Mucosa of rectum (tissue), 2 donors: ENCODE data around the gene TPTE.
"Not testable (repeated sequence)": the region's sequence is repeated elsewhere in the genome, so short reads cannot be mapped to it uniquely, and the experiment has no call there.

Experiments used
- H3K27ac ChIP-seq, 2 donors: one replicate each; pipeline ENCODE4 v1.7.0; 2013; ENCODE audit warnings: inconsistent platforms in 2 of 2, low read depth in 2 of 2, low read length in 2 of 2
- H3K27me3 ChIP-seq, 2 donors: one replicate each; pipeline ENCODE4 v1.7.0; 2013; ENCODE audit warnings: low read length in 2 of 2; ENCODE audit not compliant: control insufficient read depth in 2 of 2, insufficient read depth in 2 of 2
- H3K36me3 ChIP-seq, 2 donors: one replicate each; pipeline ENCODE4 v1.7.0; 2013; ENCODE audit warnings: low read length in 2 of 2; ENCODE audit not compliant: control insufficient read depth in 2 of 2, insufficient read depth in 2 of 2
- H3K4me1 ChIP-seq, 2 donors: one replicate each; pipeline ENCODE4 v1.7.0; 2013; ENCODE audit warnings: low read length in 2 of 2, mild to moderate bottlenecking in 1 of 2; ENCODE audit not compliant: control insufficient read depth in 2 of 2, insufficient read depth in 2 of 2
- H3K4me3 ChIP-seq, 2 donors: one replicate each; pipeline ENCODE4 v1.7.0; 2013; ENCODE audit warnings: low read length in 2 of 2
- H3K9ac ChIP-seq, 2 donors: one replicate each; pipeline ENCODE4 v1.7.0; 2013; ENCODE audit warnings: low read length in 2 of 2, low read depth in 1 of 2, mild to moderate bottlenecking in 1 of 2
- H3K9me3 ChIP-seq, 2 donors: one replicate each; pipeline ENCODE4 v1.7.0; 2013; ENCODE audit warnings: low read length in 2 of 2; ENCODE audit not compliant: control insufficient read depth in 2 of 2
- donor health status: healthy.
- donor health status: Normal muscosa, but diverticular disease.

The TPTE gene

DNA sequence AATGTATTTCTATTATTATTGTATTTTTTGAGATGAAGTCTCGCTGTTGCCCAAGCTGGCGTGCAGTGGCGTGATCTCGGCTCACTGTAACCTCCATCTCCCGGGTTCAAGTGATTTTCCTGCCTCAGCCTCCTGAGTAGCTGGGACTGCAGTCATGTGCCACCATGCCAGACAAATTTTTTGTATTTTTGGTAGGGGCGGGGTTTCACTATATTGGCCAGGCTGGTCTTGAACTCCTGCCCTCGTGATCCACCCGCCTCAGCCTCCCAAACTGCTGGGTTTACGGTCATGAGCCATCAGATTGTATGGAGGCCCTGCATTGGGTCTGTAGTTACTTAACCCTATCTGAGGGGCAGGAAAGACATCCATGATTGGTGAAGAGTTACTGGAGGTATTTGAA lies 23.0 kb downstream of the TPTE start:
- H3K4me1 ChIP-seq, H3K27ac ChIP-seq, H3K27me3 ChIP-seq, H3K4me3 ChIP-seq, H3K9ac ChIP-seq, H3K36me3 ChIP-seq: not testable (repeated sequence)
- H3K9me3 ChIP-seq = peaks cover 13 to 18% of the 10 kb centered on the region in 2 donors

DNA sequence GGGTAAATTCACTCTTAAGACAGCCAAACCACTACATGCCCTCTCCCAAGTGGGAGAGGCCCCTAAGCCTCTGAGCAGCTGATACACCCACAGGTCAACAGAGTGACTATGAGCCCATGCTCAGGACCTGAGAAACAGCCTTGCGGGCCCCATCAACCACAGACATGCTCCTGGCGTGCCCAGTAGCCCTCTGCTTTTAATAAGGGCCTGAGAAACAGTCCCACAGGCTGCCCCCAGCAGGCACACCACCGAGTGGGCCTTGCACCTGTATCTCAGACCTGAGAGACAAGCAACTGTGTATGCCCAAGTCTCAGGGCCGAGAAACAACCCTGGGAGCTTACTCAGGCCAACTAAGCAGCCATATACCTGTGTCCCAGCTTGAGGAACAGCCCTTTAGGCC lies 26.5 kb downstream of the TPTE start:
- H3K36me3 ChIP-seq, H3K27me3 ChIP-seq, H3K4me3 ChIP-seq, H3K4me1 ChIP-seq, H3K9ac ChIP-seq, H3K27ac ChIP-seq: not testable (repeated sequence)
- H3K9me3 ChIP-seq = peaks cover 11 to 13% of the 10 kb centered on the region in 2 donors

DNA sequence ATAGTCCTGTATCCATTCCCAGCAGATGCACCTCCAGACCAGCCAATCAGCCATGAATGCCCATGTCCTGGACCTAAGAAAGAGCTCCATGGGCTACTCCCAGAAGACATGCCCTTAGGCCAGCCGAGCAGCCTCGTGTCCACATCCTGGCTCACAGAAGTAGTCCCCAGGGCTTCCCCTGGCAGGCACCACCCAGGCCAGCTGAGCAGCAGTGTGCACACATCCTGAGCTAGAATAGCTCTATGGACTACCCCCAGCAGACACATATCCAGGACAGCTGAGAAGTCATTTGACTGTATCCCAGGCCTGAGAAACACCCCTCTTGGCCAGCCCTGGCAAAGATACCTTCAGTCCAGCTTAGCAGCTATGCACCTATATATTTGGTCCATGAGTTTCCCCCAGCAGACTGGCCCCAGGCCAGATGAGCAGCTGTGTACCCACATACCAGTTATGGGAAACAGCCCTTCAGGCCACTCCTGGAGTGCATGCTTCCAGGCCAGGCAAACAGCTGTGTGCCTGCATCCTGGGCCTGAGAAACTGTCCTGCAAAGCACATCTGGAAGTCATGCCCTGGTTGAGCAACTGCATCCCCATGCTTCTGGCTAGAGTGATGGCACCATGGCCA lies 27.1 kb downstream of the TPTE start:
- not testable (repeated sequence) for H3K4me3 ChIP-seq, H3K27me3 ChIP-seq, H3K9ac ChIP-seq, H3K4me1 ChIP-seq, H3K27ac ChIP-seq, H3K36me3 ChIP-seq
- peaks cover 11 to 13% of the 10 kb centered on the region in 2 donors for H3K9me3 ChIP-seq

DNA sequence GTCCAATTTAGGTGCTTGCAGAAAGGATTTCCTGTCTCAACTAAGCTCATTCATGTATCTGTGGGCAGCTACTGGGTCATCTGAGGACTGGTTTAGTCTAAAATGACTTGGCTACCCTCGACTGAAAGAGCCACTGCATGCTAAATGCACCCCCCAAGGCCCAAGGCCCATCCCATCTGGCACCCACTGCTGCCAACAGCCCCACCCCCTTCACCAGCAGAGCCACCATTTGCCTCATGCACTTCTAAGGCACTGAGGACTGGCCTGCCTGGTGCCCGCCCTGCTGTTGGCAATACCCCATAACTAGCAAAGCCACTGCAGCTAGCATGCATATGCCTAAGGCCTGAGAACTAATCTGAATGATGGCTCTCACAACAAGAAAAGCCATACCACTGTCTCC lies 49.4 kb downstream of the TPTE start:
- H3K9me3 ChIP-seq, H3K36me3 ChIP-seq, H3K4me3 ChIP-seq, H3K4me1 ChIP-seq, H3K27ac ChIP-seq, H3K9ac ChIP-seq, H3K27me3 ChIP-seq: not testable (repeated sequence)

DNA sequence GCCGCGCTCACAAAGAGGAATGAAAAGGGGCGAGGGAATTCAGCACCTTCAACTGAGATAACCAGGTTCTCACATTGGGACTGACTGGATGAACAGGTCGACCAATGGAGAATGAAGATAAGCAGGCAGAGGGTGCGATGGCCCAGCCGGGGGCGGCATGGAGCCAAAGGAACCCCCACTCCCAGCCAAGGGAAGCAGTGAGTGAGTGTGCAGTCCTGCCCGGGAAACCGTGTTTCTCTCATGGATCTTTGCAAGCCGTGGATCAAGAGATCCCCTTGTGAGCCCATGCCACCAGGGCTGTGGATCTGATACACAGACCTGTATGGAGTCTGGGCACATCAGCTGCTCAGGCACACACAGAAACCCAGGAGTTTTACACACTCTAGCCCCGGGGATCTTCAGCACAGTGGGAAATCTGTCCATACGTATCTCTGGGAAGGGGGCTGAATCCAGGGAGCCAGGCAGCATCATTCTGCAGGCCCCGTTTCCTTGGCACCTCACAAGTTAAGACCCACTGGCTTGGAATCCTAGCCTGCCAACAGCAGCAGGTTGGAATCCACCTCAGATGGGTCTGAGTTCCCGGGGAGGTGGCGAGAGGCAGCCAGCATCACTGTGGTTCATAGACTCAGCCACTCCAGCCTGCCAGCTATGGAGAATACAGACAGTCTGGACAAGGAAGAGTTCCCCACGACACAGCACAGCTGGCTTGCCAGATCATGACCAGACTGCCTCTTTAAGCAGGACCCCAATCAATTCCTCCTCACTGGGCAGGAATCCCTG lies 53.3 kb downstream of the TPTE start:
- not testable (repeated sequence) for H3K9me3 ChIP-seq, H3K9ac ChIP-seq, H3K4me3 ChIP-seq, H3K27ac ChIP-seq, H3K27me3 ChIP-seq, H3K4me1 ChIP-seq, H3K36me3 ChIP-seq

DNA sequence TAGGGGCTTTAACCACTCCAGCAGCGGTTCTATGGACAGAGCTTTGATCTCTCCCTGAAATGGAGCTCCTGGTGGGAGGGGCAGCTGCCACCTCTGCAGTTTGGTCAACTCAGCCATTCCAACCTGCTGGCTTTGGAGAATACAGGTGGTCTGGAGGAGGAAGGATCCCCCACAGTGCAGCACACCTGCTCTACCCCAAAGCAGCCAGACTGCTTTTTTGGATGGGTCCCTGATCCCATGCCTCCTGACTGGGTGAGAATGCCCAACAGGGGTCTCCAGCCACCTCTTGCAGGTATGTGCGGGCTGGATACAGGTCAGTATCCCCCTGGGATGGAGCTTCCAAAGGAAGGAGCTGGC lies 53.9 kb downstream of the TPTE start:
- H3K9me3 ChIP-seq = peaks cover 0 to 9% of the 10 kb centered on the region in 2 donors
- no peak overlapping the region for H3K4me3 ChIP-seq
- H3K27me3 ChIP-seq = no peaks in the 10 kb centered on the region
- H3K4me1 ChIP-seq = no peaks in the 10 kb centered on the region
- H3K9ac ChIP-seq = no peak overlapping the region
- H3K27ac ChIP-seq = no peak overlapping the region
- H3K36me3 ChIP-seq = no peaks in the 10 kb centered on the region

DNA sequence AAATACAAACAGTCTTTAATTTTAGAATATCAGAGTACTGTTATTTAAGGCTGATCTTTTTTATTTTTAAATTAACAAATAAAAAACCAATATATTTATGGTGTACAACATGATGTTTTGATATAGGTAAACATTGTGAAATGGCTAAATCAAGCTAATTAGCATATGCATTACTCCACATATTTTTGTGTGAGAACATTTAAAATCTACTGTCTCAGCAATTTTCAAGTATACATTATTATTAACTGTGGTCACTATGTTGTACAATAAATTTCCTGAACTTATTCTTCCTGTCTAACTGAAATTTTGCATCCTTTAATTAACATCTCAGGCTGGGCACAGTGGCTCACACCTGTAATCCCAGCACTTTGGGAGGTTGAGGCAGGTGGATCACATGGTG lies 57.5 kb downstream of the TPTE start:
- H3K4me3 ChIP-seq, H3K9me3 ChIP-seq, H3K27ac ChIP-seq, H3K4me1 ChIP-seq, H3K36me3 ChIP-seq, H3K27me3 ChIP-seq, H3K9ac ChIP-seq: not testable (repeated sequence)

DNA sequence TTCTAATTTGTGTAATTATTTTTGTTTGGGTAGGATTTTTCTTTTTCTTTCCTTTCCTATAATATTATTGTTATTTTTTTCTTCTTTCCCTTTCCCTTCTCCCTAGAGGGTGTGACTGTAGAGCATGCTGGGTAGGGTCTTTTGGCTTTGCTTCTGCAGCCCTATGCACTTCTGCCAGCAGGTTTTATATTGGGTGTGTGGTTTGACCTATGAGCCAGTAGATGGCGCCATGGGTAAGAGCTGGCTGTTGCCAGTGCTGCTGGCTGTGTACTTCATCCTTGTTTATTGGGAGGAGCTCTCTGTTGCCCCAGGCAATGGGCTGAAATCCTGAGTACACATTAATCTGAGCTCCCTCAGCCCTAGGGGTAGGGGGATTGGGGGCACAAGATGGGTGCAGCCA lies 67.7 kb downstream of the TPTE start:
- H3K36me3 ChIP-seq, H3K27me3 ChIP-seq, H3K4me3 ChIP-seq, H3K9ac ChIP-seq, H3K4me1 ChIP-seq, H3K9me3 ChIP-seq, H3K27ac ChIP-seq: not testable (repeated sequence)

DNA sequence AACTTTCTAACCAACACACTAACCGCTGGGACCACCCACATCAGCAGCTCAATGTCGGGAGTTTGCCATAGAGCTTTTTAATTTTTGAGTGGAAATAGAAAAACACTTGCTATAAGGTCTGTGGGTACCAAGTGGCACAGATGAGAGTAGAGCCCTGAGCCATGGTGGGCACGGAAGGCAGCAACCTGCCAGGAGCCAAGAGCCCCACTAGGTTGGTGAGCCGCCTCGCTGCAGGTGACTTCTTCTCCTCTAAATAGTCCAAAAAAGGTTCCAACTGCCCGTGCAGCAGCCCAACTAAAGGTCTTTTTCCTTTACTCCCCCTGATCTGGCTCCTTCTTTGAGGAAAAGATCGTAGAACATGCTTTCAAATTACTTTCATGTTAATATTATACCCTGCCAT lies 85.7 kb downstream of the TPTE start:
- H3K4me1 ChIP-seq, H3K9me3 ChIP-seq, H3K27ac ChIP-seq, H3K9ac ChIP-seq, H3K36me3 ChIP-seq, H3K27me3 ChIP-seq, H3K4me3 ChIP-seq: not testable (repeated sequence)

DNA sequence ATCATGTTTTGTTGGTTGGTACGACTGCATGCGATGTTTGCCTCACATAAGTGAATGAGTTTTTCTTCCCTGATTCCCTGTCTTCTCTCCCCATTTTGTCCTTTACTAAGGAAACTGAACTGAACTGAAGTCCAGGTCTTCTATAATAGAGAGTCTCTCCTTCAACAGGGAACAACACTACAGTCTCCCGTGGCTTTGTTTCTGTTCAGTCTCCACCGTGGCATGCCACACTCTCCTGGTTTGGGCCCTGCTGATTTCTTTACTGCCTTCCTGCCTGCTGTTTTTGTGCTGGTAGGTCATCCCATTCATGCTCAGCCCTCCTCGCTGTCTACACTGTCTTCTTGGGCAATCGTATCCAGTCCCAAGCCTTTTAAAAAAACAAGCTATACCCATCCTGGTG lies 92.9 kb downstream of the TPTE start:
- not testable (repeated sequence) for H3K4me3 ChIP-seq, H3K9me3 ChIP-seq, H3K36me3 ChIP-seq, H3K27me3 ChIP-seq, H3K27ac ChIP-seq, H3K4me1 ChIP-seq, H3K9ac ChIP-seq

DNA sequence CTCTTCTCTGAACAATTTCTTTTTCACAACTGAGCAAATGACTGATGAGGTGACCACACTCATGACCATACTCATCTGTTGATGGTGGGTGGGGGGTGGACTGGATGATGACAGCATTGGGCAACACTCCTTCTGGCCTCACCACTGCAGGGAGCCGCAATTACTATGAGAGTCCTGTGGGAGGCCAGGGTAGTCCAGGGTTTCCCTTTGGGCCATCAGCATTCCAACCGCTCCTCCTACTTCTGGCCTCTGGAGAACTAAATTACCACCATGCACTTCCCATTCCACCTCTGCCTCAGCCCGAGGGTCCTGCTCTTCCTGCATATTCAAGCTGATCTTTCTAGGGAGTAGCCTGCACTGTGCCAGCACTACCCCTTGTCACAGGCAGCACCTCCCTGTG lies 94.7 kb downstream of the TPTE start:
- H3K27ac ChIP-seq, H3K9ac ChIP-seq, H3K4me3 ChIP-seq, H3K27me3 ChIP-seq, H3K9me3 ChIP-seq, H3K4me1 ChIP-seq, H3K36me3 ChIP-seq: not testable (repeated sequence)
